ENCODE measurements around the gene LDLR.
"Not testable (repeated sequence)": the region's sequence is repeated elsewhere in the genome, so short reads cannot be mapped to it uniquely, and the experiment has no call there.

Gene LDLR

GRCh38 chr19:11169896-11170678, 80.8 kb downstream of the LDLR start:
- DNase-seq: no peak

DNA sequence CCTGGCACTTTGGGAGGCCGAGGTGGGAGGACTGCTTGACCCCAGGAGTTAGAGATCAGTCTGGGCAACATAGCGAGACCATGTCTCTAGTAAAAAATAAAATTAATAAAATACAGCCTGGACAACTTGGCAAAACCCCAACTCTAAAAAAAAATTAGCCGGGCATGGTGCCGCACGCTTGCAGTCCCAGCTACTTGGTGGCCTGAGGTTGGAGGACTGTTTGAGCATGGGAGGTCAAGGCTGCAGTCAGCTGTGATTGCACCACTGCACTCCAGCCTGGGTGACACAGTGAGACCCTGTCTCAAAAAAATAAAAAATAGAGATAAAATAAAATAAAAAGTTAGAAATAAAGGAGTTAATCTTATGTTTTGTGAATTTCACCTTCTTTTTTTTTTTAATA, 81.9 kb downstream of the LDLR start:
- DNase-seq: no peak

DNA sequence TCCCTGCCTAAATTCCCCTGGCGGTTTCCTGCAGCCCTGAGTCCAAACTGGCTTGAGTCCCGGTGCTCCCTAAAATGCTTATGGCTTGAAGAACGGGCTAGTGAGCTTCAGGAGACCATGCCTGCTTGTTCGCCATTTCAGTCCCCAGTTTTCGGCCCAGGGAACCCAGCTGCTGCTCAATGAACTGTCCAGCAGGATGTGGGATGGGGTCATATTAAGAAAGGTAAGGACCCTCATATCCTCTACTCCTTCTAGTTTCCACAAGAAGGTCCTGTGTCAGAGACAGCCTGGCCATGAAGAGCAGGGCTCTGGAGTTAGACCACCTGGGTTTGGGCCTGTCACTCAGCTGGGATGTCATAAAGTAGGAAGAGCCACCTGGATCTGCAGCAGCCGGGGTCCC, 83.3 kb downstream of the LDLR start:
- no peak for DNase-seq

DNA sequence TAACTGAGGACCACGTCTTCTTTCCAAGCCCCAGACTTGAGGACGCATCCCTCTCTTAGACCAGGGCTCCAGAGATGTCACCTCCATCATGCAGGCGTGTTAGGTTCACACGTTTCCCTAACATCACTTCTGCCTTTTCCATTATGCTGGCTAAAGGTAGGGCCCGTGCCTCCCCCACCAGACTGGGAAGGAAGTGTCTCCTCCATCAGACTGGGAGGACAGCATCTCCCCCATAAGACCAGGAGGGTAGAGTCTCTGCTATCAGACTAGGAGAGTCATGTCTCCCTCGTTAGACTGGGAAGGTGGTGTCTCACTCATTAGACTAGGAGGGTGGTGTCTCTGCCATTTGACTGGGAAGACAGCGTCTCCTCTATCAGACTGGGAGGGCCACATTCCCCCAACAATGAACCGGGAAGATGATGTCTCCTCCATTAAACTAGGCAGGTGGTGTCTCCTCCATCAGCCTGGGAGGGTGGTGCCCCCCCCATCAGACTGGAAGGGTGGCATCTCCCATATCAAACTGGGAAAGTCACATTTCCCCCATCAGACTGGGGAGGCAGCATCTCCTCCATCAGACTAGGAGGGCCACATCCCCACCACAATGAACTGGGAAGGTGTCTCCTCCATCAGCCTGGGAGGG, 84.4 kb downstream of the LDLR start:
- no peak for DNase-seq

GRCh38 chr19:11174336-11174735, 85.1 kb downstream of the LDLR start:
- DNase-seq: no peak

DNA sequence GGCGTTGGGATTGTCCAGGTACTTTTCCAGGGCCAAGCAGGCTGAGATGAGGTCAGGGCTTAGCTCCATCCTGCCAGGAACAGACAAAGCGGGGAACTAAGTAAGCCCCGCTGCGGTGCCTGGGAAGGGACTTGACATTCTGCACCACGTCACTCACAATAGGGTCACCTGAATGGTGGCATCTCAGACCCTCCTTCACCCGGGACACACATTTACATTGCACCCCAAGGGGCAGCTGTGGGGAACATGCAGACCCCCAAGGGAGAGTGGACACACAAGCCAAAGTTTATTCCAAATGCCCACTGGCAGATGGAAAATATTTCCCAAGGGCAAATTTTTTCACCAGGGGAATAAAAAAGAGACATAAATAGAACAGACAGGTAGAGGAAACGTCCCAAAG, 86.7 kb downstream of the LDLR start:
- no peak for DNase-seq

GRCh38 chr19:11176466-11177193, 87.4 kb downstream of the LDLR start:
- DNase-seq: no peak

DNA sequence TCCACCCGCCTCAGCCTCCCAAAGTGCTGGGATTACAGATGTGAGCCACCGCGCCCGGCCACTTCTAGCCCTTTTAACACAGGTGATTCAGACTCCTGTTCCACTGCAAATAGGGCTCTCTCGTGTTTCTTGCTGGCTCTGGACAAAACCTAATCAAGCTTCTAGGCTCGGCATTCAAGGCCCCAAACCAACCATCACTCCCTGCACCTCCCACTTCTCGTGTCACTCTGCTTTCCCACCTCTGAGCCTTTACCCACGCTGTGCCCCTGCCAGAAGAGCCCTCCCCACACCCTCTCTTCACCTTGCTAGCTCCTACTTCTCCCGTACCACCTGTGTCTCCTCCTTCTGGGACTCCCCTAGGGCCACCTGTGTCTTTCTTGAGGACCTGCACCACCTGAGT, 88.3 kb downstream of the LDLR start:
- no peak for DNase-seq

- not testable (repeated sequence) for DNase-seq
Observed at GRCh38 chr19:11179145-11179465, 89.8 kb downstream of the LDLR start.

DNA sequence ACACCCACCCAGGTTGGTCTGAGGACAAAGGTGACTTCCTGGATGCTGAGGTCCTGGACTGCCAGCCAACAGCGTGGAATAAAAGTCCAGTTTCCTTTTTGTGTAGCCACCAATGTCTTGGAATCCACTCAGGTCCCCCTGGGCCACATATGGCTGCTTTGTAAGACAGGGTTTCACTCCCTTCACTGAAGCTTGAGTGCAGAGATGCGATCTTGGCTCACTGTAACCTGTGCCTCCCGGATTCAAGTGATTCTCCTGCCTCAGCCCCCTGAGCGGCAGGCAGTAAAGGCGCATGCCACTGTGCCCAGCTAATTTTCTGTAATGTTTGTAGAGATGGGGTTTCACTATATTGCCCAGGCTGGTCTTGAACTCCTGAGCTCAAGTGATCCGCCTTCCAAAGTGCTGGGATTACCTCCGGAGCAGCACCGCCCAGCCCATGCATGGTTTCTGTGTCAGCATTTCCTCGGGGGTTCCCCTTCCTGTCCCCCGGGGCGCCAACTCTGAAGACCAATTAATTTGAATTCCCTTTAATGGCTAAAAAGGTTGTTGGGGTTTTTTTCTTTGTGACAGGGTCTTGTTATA, 90.5 kb downstream of the LDLR start:
- no peak for DNase-seq

DNA sequence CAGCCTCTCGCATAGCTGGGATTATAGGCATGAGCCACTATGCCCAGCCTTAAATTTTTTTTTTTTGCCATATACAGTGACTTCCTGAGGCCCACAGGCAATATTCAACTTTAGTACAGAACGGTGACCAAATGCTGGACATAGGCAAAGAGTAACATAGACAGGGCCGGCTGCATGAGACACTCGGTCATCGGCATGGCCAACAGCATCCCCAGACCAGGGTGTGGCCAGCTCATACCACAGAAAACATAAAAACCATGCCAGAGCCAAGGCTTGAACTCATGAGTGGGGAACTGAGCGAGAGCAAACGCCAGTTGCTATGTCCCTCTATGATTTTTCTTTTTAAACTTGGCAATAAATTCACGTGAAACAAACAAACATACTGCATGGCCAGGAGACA, 91.1 kb downstream of the LDLR start:
- no peak for DNase-seq

DNA sequence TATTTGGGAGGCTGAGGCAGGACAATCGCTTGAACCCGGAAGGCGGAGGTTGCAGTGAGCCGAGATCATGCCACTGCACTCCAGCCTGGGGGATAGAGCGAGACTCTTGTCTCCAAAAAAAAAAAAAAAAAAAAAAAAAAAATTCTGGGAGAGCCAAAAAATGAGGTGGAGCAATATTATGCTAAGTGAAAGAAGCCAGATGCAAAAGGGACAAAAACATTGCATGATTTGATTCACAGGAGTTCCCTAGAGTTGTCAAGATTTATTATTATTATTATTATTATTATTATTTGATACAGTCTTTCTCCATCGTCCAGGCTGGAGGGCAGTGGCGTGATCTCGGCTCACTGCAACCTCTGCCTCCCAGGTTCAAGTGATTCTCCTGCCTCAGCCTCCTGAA, 91.7 kb downstream of the LDLR start:
- not testable (repeated sequence) for DNase-seq

DNA sequence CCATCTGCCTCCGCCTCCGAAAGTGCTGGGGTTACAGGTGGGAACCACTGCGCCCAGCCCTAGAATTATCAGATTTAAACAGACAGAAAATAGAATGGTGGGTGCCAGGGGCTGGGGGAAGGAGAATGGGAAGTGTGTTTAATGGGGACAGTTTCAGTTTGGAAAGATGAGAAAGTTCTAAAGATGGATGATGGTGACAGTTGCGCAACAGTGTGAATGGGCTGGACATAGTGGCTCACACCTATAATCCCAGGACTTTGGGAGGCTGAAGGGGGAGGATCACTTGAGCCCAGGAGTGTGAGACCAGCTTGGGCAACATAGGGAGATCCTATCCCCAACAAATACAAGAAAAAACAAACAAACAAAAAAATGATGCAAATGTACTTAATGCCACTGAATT, 92.2 kb downstream of the LDLR start:
- DNase-seq: no peak

All from anterior cingulate cortex (tissue), 58 donors.